GM23338 (cell line): Measurements from ENCODE around the gene SLC8A3. TPM values are rescaled to one million over a fixed set of nuclear protein-coding genes. Genes with fewer than 3 reads are reported as not detected.

ENCODE experiments used
- ATAC-seq: fragments of 200-7000 bp; cut with Tn5 transposase; 3 replicates; pipeline ENCODE4 v1.9.1; 2020
- DNase-seq: peaks from one replicate; pipeline ENCODE4 v3.0.0-alpha.2; 2015; ENCODE audit warnings: low spot score
- H2AFZ ChIP-seq: fragments of 200-600 bp; sonication (generic); 2 replicates; pipeline ENCODE4 v1.8.0; 2016; ENCODE audit warnings: antibody characterized with exemption, mild to moderate bottlenecking, moderate library complexity
- H3F3A ChIP-seq: fragments of 200-600 bp; sonication (generic); replicated peaks from 2 replicates; pipeline ENCODE4 v1.8.0; 2017; ENCODE audit warnings: antibody characterized with exemption, mixed run types, low read depth
- H3K27ac ChIP-seq: fragments of 200-600 bp; sonication (generic); 2 replicates; pipeline ENCODE4 v1.6.1; 2016; ENCODE audit warnings: low read depth
- H3K27me3 ChIP-seq: fragments of 200-600 bp; sonication (generic); 2 replicates; pipeline ENCODE4 v1.8.0; 2016; ENCODE audit warnings: mild to moderate bottlenecking, mixed run types, moderate library complexity; ENCODE audit not compliant: insufficient read depth
- H3K36me3 ChIP-seq: fragments of 200-600 bp; sonication (generic); 2 replicates; pipeline ENCODE4 v1.8.0; 2016; ENCODE audit warnings: mild to moderate bottlenecking; ENCODE audit not compliant: insufficient read depth
- H3K4me1 ChIP-seq: fragments of 200-600 bp; sonication (generic); 2 replicates; pipeline ENCODE4 v1.8.0; 2016; ENCODE audit warnings: mild to moderate bottlenecking, moderate library complexity; ENCODE audit not compliant: insufficient read depth
- H3K4me2 ChIP-seq: fragments of 200-600 bp; sonication (generic); 2 replicates; pipeline ENCODE4 v1.7.1; 2017; ENCODE audit warnings: mixed run types
- H3K4me3 ChIP-seq: fragments of 200-600 bp; sonication (generic); 2 replicates; pipeline ENCODE4 v1.6.1; 2016; ENCODE audit warnings: mixed run types
- H3K79me2 ChIP-seq: fragments of 200-600 bp; sonication (generic); replicated peaks from 2 replicates; pipeline ENCODE4 v1.8.0; 2017; ENCODE audit warnings: mild to moderate bottlenecking; ENCODE audit not compliant: insufficient read depth
- H3K9me2 ChIP-seq: fragments of 200-600 bp; sonication (generic); 2 replicates; pipeline ENCODE4 v1.8.0; 2017; ENCODE audit not compliant: insufficient read depth
- H4K20me1 ChIP-seq: fragments of 200-600 bp; sonication (generic); replicated peaks from 2 replicates; pipeline ENCODE4 v1.8.0; 2017; ENCODE audit warnings: mild to moderate bottlenecking; ENCODE audit not compliant: insufficient read depth
- H3K27ac Mint-ChIP-seq: 2 replicates; pipeline ENCODE4 v1.8.0; 2020; ENCODE audit warnings: inconsistent platforms, mild to moderate bottlenecking, moderate library complexity, mixed read lengths
- H3K27me3 Mint-ChIP-seq: 3 replicates; pipeline ENCODE4 v1.8.0; 2022; ENCODE audit warnings: low read depth, mild to moderate bottlenecking, moderate library complexity, mixed read lengths, inconsistent platforms; ENCODE audit not compliant: insufficient read depth, poor library complexity
- H3K36me3 Mint-ChIP-seq: 3 replicates; pipeline ENCODE4 v1.8.0; 2021; ENCODE audit warnings: low read depth, mild to moderate bottlenecking, inconsistent platforms, moderate library complexity, mixed read lengths
- H3K4me1 Mint-ChIP-seq: 3 replicates; pipeline ENCODE4 v1.8.0; 2020; ENCODE audit warnings: mild to moderate bottlenecking, inconsistent platforms, mixed read lengths
- H3K4me3 Mint-ChIP-seq: 3 replicates; pipeline ENCODE4 v1.8.0; 2021; ENCODE audit warnings: moderate library complexity, mild to moderate bottlenecking, inconsistent platforms, mixed read lengths
- H3K9me3 Mint-ChIP-seq: 3 replicates; pipeline ENCODE4 v1.8.0; 2020; ENCODE audit warnings: moderate library complexity, mild to moderate bottlenecking, inconsistent platforms, mixed read lengths
- CREB1 ChIP-seq: fragments of 250-450 bp; sonication (Bioruptor Pico); IDR thresholded peaks from 2 replicates; pipeline ENCODE4 v1.5.0; 2020; ENCODE audit warnings: low read depth, mild to moderate bottlenecking, moderate library complexity
- EZH2 ChIP-seq: fragments of 200-600 bp; sonication (generic); IDR thresholded peaks from one replicate; pipeline ENCODE4 v1.8.0; 2017; ENCODE audit warnings: antibody characterized with exemption, mild to moderate bottlenecking, low read depth; ENCODE audit not compliant: unreplicated experiment
- EZH2phosphoT487 ChIP-seq: fragments of 200-600 bp; sonication (generic); IDR thresholded peaks from one replicate; pipeline ENCODE4 v1.8.1; 2018; ENCODE audit warnings: antibody characterized with exemption; ENCODE audit not compliant: unreplicated experiment
- JUNB ChIP-seq: IDR thresholded peaks from one replicate; pipeline ENCODE4 v1.6.1; 2016; ENCODE audit warnings: antibody characterized with exemption; ENCODE audit not compliant: unreplicated experiment
- NANOG ChIP-seq: IDR thresholded peaks from 2 replicates; pipeline ENCODE4 v1.6.1; 2016; ENCODE audit warnings: antibody characterized with exemption, borderline replicate concordance
- POLR2AphosphoS5 ChIP-seq: IDR thresholded peaks from 2 replicates; pipeline ENCODE4 v1.6.1; 2016; ENCODE audit warnings: antibody characterized with exemption, low read depth
- STAT1 ChIP-seq: IDR thresholded peaks from one replicate; pipeline ENCODE4 v1.6.1; 2016; ENCODE audit warnings: antibody characterized with exemption; ENCODE audit not compliant: unreplicated experiment
- ZNF114 ChIP-seq: fragments of 250-450 bp; sonication (Bioruptor Pico); IDR thresholded peaks from 2 replicates; pipeline ENCODE4 v1.5.0; 2020; ENCODE audit warnings: mild to moderate bottlenecking, moderate library complexity
- ZNF331 ChIP-seq: fragments of 250-450 bp; sonication (Bioruptor Pico); IDR thresholded peaks from 2 replicates; pipeline ENCODE4 v1.5.0; 2020; ENCODE audit warnings: low read depth, mild to moderate bottlenecking, moderate library complexity
- polyA plus RNA-seq: library from polyadenylated mRNA; unstranded; fragments of >200 nt; fragmentation: Nextera tagmentation; extraction: Ambion mirVana; gene quantifications from 2 replicates; pipeline ENCODE4 v1.2.1, GENCODE V29; 2016
- total RNA-seq: library from RNA; depleted of rRNA; stranded (reverse); fragments of >200 nt; shearing (Covaris generic); gene quantifications from 2 replicates; pipeline ENCODE4 v1.2.3, GENCODE V29; 2014
- TF ChIP-seq, protein P1 (sequence below): IDR thresholded peaks from 2 replicates; pipeline ENCODE4 v1.6.1; 2016; ENCODE audit warnings: antibody characterized with exemption
- TF ChIP-seq, protein P2 (sequence below), 2 experiments: fragments of 200-600 bp in 1 of 2; sonication (generic) in 1 of 2; conservative IDR thresholded peaks; 2 replicates each; pipeline versions ENCODE4 v1.5.1 to v1.6.1; 2016 to 2017; ENCODE audit warnings: antibody characterized with exemption in 2 of 2, low read depth in 2 of 2, mild to moderate bottlenecking in 2 of 2, moderate library complexity in 1 of 2
- TF ChIP-seq, protein P3 (sequence below): fragments of 250-450 bp; sonication (Bioruptor Pico); IDR thresholded peaks from 2 replicates; pipeline ENCODE4 v1.5.0; 2020; ENCODE audit warnings: mild to moderate bottlenecking, moderate library complexity

SLC8A3 gene
- total and polyA plus RNA-seq, 2 experiments from 2014 or later: 0.82 to 2.0 TPM

DNA sequence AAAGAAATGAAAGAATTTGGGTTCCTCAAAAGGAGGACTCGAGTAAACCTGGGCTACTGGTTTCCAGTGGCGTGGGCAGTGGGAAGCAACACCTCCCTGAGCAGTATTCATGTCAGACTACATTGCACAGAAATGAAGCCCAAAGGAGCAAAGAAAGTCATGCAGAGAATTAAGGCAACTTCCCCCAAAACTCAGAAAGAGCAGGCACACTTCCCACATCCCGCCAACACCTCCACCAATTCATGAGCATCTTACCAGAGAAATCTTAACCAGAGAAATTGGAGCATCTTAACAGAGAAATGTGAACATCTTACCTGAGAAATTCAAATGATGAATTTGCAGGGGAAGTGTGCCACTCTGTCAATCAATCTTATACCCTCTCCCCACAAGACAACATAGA, 36.7 kb downstream of the SLC8A3 start (continued):
- TF ChIP-seq, protein P1, sequence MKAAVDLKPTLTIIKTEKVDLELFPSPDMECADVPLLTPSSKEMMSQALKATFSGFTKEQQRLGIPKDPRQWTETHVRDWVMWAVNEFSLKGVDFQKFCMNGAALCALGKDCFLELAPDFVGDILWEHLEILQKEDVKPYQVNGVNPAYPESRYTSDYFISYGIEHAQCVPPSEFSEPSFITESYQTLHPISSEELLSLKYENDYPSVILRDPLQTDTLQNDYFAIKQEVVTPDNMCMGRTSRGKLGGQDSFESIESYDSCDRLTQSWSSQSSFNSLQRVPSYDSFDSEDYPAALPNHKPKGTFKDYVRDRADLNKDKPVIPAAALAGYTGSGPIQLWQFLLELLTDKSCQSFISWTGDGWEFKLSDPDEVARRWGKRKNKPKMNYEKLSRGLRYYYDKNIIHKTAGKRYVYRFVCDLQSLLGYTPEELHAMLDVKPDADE: no peak
- TF ChIP-seq CREB1 (CRISPR knock-in tag) (no peak), ZNF114 (CRISPR knock-in tag) (no peak), EZH2phosphoT487 (no peak), JUNB (no peak), NANOG (no peak), ZNF331 (CRISPR knock-in tag) (no peak), STAT1 (no peak), POLR2AphosphoS5 (no peak)

DNA sequence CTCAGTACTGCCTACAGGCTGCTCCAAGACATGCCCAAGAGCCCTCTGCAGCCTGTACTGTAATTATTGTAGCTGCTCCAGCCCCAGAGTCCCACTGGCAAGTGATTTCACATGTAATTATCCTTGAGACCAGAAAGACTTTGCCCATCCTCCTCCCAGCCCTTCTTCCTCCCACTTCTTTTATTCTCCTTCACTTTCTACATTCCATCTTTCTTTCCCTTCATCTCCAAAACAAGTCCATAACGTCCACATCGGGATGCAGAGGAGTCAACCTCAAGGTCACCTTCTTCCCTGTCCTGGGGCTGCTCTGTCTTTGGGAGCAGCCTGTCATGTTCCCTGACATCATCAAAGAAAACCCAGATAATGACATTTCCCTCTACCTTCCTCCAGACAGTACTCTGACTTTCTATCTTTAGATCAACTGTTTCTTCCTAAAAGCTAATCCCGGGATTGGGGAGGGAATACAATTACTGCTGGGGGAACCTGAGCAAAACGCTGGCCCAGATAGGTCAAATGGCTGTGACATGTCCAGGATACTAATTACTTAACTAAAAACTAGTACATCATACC, 39.1 kb downstream of the SLC8A3 start:
- H3K4me1 Mint-ChIP-seq: no peaks in the 10 kb centered on the region; the same call in 2 of the 3 replicates
- no peak overlapping the region for H3K4me3 Mint-ChIP-seq
- no peaks in the 10 kb centered on the region for H3K79me2 ChIP-seq
- no peak for ATAC-seq
- no peak overlapping the region for H2AFZ ChIP-seq
- no peak for DNase-seq
- no peak overlapping the region for H3K4me3 ChIP-seq
- no peaks in the 10 kb centered on the region; the same call in 2 of the 3 replicates for H3K36me3 Mint-ChIP-seq
- H3K9me3 Mint-ChIP-seq: no peaks in the 10 kb centered on the region
- no peak overlapping the region for H3K27ac ChIP-seq
- H3F3A ChIP-seq: no peaks in the 10 kb centered on the region
- no peak overlapping the region for H3K4me2 ChIP-seq
- no peaks in the 10 kb centered on the region; the same call in 1 of the 2 replicates for H4K20me1 ChIP-seq
- no peak overlapping the region for H3K27ac Mint-ChIP-seq
- H3K9me2 ChIP-seq: no peaks in the 10 kb centered on the region
- no peaks in the 10 kb centered on the region for H3K36me3 ChIP-seq
- H3K27me3 ChIP-seq: no peaks in the 10 kb centered on the region
- H3K4me1 ChIP-seq: no peaks in the 10 kb centered on the region
- H3K27me3 Mint-ChIP-seq: peaks cover 2% of the 10 kb centered on the region
- no peak for TF ChIP-seq EZH2
- TF ChIP-seq CREB1 (CRISPR knock-in tag): no peak
- TF ChIP-seq NANOG: no peak
- TF ChIP-seq ZNF331 (CRISPR knock-in tag): no peak
- no peak for TF ChIP-seq STAT1
- TF ChIP-seq, protein P2, sequence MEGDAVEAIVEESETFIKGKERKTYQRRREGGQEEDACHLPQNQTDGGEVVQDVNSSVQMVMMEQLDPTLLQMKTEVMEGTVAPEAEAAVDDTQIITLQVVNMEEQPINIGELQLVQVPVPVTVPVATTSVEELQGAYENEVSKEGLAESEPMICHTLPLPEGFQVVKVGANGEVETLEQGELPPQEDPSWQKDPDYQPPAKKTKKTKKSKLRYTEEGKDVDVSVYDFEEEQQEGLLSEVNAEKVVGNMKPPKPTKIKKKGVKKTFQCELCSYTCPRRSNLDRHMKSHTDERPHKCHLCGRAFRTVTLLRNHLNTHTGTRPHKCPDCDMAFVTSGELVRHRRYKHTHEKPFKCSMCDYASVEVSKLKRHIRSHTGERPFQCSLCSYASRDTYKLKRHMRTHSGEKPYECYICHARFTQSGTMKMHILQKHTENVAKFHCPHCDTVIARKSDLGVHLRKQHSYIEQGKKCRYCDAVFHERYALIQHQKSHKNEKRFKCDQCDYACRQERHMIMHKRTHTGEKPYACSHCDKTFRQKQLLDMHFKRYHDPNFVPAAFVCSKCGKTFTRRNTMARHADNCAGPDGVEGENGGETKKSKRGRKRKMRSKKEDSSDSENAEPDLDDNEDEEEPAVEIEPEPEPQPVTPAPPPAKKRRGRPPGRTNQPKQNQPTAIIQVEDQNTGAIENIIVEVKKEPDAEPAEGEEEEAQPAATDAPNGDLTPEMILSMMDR (conservative IDR thresholded peaks at IDR 0.05; ENCODE audit: low read depth in 2 of 2): no peak
- TF ChIP-seq EZH2phosphoT487: no peak
- TF ChIP-seq POLR2AphosphoS5: no peak
- TF ChIP-seq, protein P1: no peak
- TF ChIP-seq, protein P3, sequence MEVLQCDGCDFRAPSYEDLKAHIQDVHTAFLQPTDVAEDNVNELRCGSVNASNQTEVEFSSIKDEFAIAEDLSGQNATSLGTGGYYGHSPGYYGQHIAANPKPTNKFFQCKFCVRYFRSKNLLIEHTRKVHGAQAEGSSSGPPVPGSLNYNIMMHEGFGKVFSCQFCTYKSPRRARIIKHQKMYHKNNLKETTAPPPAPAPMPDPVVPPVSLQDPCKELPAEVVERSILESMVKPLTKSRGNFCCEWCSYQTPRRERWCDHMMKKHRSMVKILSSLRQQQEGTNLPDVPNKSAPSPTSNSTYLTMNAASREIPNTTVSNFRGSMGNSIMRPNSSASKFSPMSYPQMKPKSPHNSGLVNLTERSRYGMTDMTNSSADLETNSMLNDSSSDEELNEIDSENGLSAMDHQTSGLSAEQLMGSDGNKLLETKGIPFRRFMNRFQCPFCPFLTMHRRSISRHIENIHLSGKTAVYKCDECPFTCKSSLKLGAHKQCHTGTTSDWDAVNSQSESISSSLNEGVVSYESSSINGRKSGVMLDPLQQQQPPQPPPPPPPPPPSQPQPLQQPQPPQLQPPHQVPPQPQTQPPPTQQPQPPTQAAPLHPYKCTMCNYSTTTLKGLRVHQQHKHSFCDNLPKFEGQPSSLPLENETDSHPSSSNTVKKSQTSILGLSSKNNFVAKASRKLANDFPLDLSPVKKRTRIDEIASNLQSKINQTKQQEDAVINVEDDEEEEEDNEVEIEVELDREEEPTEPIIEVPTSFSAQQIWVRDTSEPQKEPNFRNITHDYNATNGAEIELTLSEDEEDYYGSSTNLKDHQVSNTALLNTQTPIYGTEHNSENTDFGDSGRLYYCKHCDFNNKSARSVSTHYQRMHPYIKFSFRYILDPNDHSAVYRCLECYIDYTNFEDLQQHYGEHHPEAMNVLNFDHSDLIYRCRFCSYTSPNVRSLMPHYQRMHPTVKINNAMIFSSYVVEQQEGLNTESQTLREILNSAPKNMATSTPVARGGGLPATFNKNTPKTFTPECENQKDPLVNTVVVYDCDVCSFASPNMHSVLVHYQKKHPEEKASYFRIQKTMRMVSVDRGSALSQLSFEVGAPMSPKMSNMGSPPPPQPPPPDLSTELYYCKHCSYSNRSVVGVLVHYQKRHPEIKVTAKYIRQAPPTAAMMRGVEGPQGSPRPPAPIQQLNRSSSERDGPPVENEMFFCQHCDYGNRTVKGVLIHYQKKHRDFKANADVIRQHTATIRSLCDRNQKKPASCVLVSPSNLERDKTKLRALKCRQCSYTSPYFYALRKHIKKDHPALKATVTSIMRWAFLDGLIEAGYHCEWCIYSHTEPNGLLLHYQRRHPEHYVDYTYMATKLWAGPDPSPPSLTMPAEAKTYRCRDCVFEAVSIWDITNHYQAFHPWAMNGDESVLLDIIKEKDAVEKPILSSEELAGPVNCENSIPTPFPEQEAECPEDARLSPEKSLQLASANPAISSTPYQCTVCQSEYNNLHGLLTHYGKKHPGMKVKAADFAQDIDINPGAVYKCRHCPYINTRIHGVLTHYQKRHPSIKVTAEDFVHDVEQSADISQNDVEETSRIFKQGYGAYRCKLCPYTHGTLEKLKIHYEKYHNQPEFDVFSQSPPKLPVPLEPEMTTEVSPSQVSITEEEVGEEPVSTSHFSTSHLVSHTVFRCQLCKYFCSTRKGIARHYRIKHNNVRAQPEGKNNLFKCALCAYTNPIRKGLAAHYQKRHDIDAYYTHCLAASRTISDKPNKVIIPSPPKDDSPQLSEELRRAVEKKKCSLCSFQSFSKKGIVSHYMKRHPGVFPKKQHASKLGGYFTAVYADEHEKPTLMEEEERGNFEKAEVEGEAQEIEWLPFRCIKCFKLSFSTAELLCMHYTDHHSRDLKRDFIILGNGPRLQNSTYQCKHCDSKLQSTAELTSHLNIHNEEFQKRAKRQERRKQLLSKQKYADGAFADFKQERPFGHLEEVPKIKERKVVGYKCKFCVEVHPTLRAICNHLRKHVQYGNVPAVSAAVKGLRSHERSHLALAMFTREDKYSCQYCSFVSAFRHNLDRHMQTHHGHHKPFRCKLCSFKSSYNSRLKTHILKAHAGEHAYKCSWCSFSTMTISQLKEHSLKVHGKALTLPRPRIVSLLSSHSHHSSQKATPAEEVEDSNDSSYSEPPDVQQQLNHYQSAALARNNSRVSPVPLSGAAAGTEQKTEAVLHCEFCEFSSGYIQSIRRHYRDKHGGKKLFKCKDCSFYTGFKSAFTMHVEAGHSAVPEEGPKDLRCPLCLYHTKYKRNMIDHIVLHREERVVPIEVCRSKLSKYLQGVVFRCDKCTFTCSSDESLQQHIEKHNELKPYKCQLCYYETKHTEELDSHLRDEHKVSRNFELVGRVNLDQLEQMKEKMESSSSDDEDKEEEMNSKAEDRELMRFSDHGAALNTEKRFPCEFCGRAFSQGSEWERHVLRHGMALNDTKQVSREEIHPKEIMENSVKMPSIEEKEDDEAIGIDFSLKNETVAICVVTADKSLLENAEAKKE (CRISPR knock-in tag): no peak
- TF ChIP-seq JUNB: no peak
- no peak for TF ChIP-seq ZNF114 (CRISPR knock-in tag)
